EH (cell line): ENCODE results near the gene PTPN18.
A peak's percentile ranks its signal among the peaks of the same experiment; 100 is the strongest.

Experiments
- DNase-seq: peaks from one replicate; pipeline ENCODE4 v3.0.0-alpha.2; 2015; ENCODE audit warnings: low read depth

PTPN18 gene

GRCh38 chr2:130339885-130340745 is 15.7 kb upstream of the PTPN18 start:
- DNase-seq, result no peak

- no peak for DNase-seq
Measured at GRCh38 chr2:130341562-130342019, 14.3 kb upstream of the PTPN18 start.

- DNase-seq, result peak; percentile 96
Measured at GRCh38 chr2:130342020-130342532, 13.8 kb upstream of the PTPN18 start.

- DNase-seq, result peak; percentile 100
Measured at GRCh38 chr2:130342533-130343275, 13.2 kb upstream of the PTPN18 start, which contains the start of gene IMP4. Gene IMP4, plus strand, starts transcription at chr2:130342897. Its CDS starts 36 bp downstream, at chr2:130342933.

GRCh38 chr2:130344578-130344977 is 11.3 kb upstream of the PTPN18 start:
- DNase-seq, result no peak

GRCh38 chr2:130345091-130345490 is 10.8 kb upstream of the PTPN18 start:
- DNase-seq, result no peak

- no peak for DNase-seq
Measured at GRCh38 chr2:130345611-130346010, 10.2 kb upstream of the PTPN18 start.

GRCh38 chr2:130346041-130346740 is 9.7 kb upstream of the PTPN18 start:
- DNase-seq, result no peak

GRCh38 chr2:130346741-130347066 is 9.2 kb upstream of the PTPN18 start:
- DNase-seq, result no peak

- DNase-seq, result no peak
Measured at GRCh38 chr2:130347220-130347925, 8.5 kb upstream of the PTPN18 start.

- no peak for DNase-seq
Measured at GRCh38 chr2:130349174-130349573, 6.7 kb upstream of the PTPN18 start.

GRCh38 chr2:130351711-130352110 is 4.1 kb upstream of the PTPN18 start:
- no peak for DNase-seq

- DNase-seq, result no peak
Measured at GRCh38 chr2:130352237-130352636, 3.6 kb upstream of the PTPN18 start.

- peak; percentile 7 for DNase-seq
Measured at GRCh38 chr2:130353291-130354138, 2.3 kb upstream of the PTPN18 start.

GRCh38 chr2:130354139-130354428 is 1.8 kb upstream of the PTPN18 start:
- peak; percentile 31 for DNase-seq

GRCh38 chr2:130355172-130355577 is 681 bp upstream of the PTPN18 start:
- peak; percentile 43 for DNase-seq

- DNase-seq, result no peak
Measured at GRCh38 chr2:130357864-130358263, 2.0 kb downstream of the PTPN18 start.

- DNase-seq, result no peak
Measured at GRCh38 chr2:130358420-130359350, 2.8 kb downstream of the PTPN18 start.

GRCh38 chr2:130359466-130359865 is 3.6 kb downstream of the PTPN18 start:
- no peak for DNase-seq

- no peak for DNase-seq
Measured at GRCh38 chr2:130363479-130363878, 7.6 kb downstream of the PTPN18 start.
